B cell (primary cell): Measurements from ENCODE around the gene HOTAIR. TPM values are rescaled to one million over a fixed set of nuclear protein-coding genes. Genes with fewer than 3 reads are reported as not detected.

ENCODE experiments used
- ATAC-seq: fragments of 200-7000 bp; cut with Tn5 transposase; one replicate; pipeline ENCODE4 v1.10.0; 2021; ENCODE audit warnings: low read depth, mild to moderate bottlenecking, moderate number of reproducible peaks, moderate library complexity
- CTCF ChIA-PET: fragments of 350-600 bp; sonication (Branson Sonifier 250); formaldehyde crosslinking; loops from one replicate; lab custom pipeline; 2021; ENCODE audit warnings: antibody characterized with exemption, inconsistent platforms; lab: Charles Lee
- POLR2A ChIA-PET: fragments of 350-600 bp; sonication (Branson Sonifier 250); formaldehyde crosslinking; loops from one replicate; lab custom pipeline; 2021; ENCODE audit warnings: antibody characterized with exemption; lab: Charles Lee
- DNase-seq: peaks from one replicate; pipeline ENCODE4 v3.0.0; 2013
- H2AFZ ChIP-seq: 2 replicates; pipeline ENCODE4 v1.6.1; 2012; ENCODE audit warnings: mild to moderate bottlenecking, low read depth, low read length; ENCODE audit not compliant: insufficient read depth, poor library complexity, severe bottlenecking
- H3K27ac ChIP-seq, 2 donors: 1 replicate in 1 of 2; 2 replicates in 1 of 2; pipeline ENCODE4 v1.5.1; 2012 to 2013; ENCODE audit warnings: low read length in 2 of 2, mild to moderate bottlenecking in 2 of 2, moderate library complexity in 1 of 2
- H3K27me3 ChIP-seq, 4 experiments: fragments of 200-600 bp in 1 of 4; sonication (generic) in 1 of 4; replicated peaks in 1 of 4; 1 replicate in 2 of 4; 2 replicates in 2 of 4; pipeline versions ENCODE4 v1.6.1 to v1.7.0; 2013 to 2016; ENCODE audit warnings: low read length in 3 of 4, mild to moderate bottlenecking in 2 of 4, mixed read lengths in 1 of 4, moderate library complexity in 1 of 4; ENCODE audit not compliant: insufficient read depth in 4 of 4, control insufficient read depth in 3 of 4; ENCODE audit errors: control extremely low read depth in 1 of 4
- H3K36me3 ChIP-seq, 2 experiments: replicated peaks in 1 of 2; 1 replicate in 1 of 2; 2 replicates in 1 of 2; pipeline versions ENCODE4 v1.6.1 to v1.7.1; 2013; ENCODE audit warnings: low read length in 1 of 2; ENCODE audit not compliant: insufficient read depth in 2 of 2, control insufficient read depth in 1 of 2; ENCODE audit errors: control extremely low read depth in 1 of 2, extremely low read depth in 1 of 2
- H3K4me1 ChIP-seq, 2 donors: fragments of 200-600 bp in 1 of 2; sonication (generic) in 1 of 2; 1 replicate in 1 of 2; 2 replicates in 1 of 2; pipeline versions ENCODE4 v1.5.1 to v1.6.1; 2013 to 2017; ENCODE audit warnings: low read length in 2 of 2; ENCODE audit not compliant: control insufficient read depth in 2 of 2, insufficient read depth in 2 of 2
- H3K4me2 ChIP-seq: replicated peaks from 2 replicates; pipeline ENCODE3; 2012; ENCODE audit warnings: mild to moderate bottlenecking, low read depth, low read length; ENCODE audit not compliant: poor library complexity, severe bottlenecking
- H3K4me3 ChIP-seq, 5 experiments: fragments of 200-600 bp in 1 of 5; sonication (generic) in 1 of 5; 1 replicate in 3 of 5; 2 replicates in 2 of 5; pipeline versions ENCODE4 v1.5.1 to v1.7.0; 2011 to 2016; ENCODE audit warnings: low read length in 4 of 5, mild to moderate bottlenecking in 4 of 5, low read depth in 2 of 5, control low read depth in 1 of 5, moderate library complexity in 1 of 5; ENCODE audit not compliant: insufficient read depth in 1 of 5; ENCODE audit errors: control extremely low read depth in 1 of 5, extremely low read depth in 1 of 5
- H3K79me2 ChIP-seq: fragments of 200-600 bp; sonication (generic); one replicate; pipeline ENCODE4 v1.6.0; 2016; ENCODE audit warnings: low read length; ENCODE audit not compliant: control insufficient read depth, insufficient read depth
- H3K9ac ChIP-seq: fragments of 200-600 bp; sonication (generic); 2 replicates; pipeline ENCODE4 v1.6.1; 2017; ENCODE audit warnings: mild to moderate bottlenecking, low read length, moderate library complexity
- H3K9me3 ChIP-seq, 3 donors: one replicate each; pipeline versions ENCODE4 v1.6.1 to v1.7.1; 2013; ENCODE audit warnings: low read length in 2 of 3; ENCODE audit not compliant: control insufficient read depth in 2 of 3, insufficient read depth in 1 of 3; ENCODE audit errors: control extremely low read depth in 1 of 3
- H4K20me1 ChIP-seq: 2 replicates; pipeline ENCODE4 v1.6.0; 2012; ENCODE audit warnings: mild to moderate bottlenecking, low read length; ENCODE audit not compliant: insufficient read depth, control insufficient read depth, poor library complexity, severe bottlenecking
- H3K27ac Mint-ChIP-seq: one replicate; pipeline ENCODE4 v1.8.0; 2021; ENCODE audit warnings: mixed read lengths
- H3K27me3 Mint-ChIP-seq: one replicate; pipeline ENCODE4 v1.8.0; 2021; ENCODE audit warnings: mixed read lengths
- H3K4me1 Mint-ChIP-seq: one replicate; pipeline ENCODE4 v1.8.0; 2021; ENCODE audit warnings: mixed read lengths
- H3K4me3 Mint-ChIP-seq: one replicate; pipeline ENCODE4 v1.8.0; 2021; ENCODE audit warnings: mixed read lengths
- H3K9me3 Mint-ChIP-seq: one replicate; pipeline ENCODE4 v1.8.0; 2022; ENCODE audit warnings: mixed read lengths; ENCODE audit not compliant: insufficient read depth
- CTCF ChIP-seq: fragments of 200-600 bp; IDR thresholded peaks from one replicate; pipeline ENCODE4 v1.8.0; 2022; ENCODE audit warnings: antibody characterized with exemption, mild to moderate bottlenecking
- EZH2 ChIP-seq: IDR thresholded peaks from 2 replicates; pipeline ENCODE4 v1.6.1; 2012; ENCODE audit warnings: borderline replicate concordance, low read depth, mild to moderate bottlenecking, moderate library complexity, low read length; ENCODE audit not compliant: insufficient read depth, poor library complexity, severe bottlenecking
- WGBS: methylation state at CpG from one replicate; pipeline ENCODE4 v1.1.5; 2013; ENCODE audit warnings: missing lambda C conversion rate; ENCODE audit not compliant: insufficient coverage; 5-methylcytosine and 5-hydroxymethylcytosine counted together
- intact Hi-C: fragments of 100-400 bp; cut with micrococcal nuclease; formaldehyde crosslinking; loops from one replicate; pipeline ENCODE4 v1.10.0; 2022
- polyA plus RNA-seq: library from polyadenylated mRNA; depleted of rRNA; stranded (reverse); fragments of >200 nt; gene quantifications from 2 replicates; pipeline ENCODE4 v1.2.3, GENCODE V29; 2012
- total RNA-seq, 2 donors: library from RNA; stranded (reverse); fragments of 120-200 nt in 1 of 2; gene quantifications; 1 replicate in 1 of 2; 2 replicates in 1 of 2; pipeline versions ENCODE4 v1.2.3 to v1.2.4, GENCODE V29; 2013 to 2022

HOTAIR gene
- total and polyA plus RNA-seq, 2 donors (not counting 1 experiment from before 2014, with no cell fraction given), result not detected

GRCh38 chr12:53924521-53925405, 50.0 kb downstream of the HOTAIR start:
- TF ChIP-seq CTCF (no peak), EZH2 (no peak)
- Mint-ChIP-seq H3K4me1 (no peaks in the 10 kb centered on the region), H3K27ac (no peak overlapping the region), H3K4me3 (no peak overlapping the region), H3K27me3 (peaks cover 71% of the 10 kb centered on the region), H3K9me3 (no peaks in the 10 kb centered on the region)
- H3K27ac ChIP-seq, result no peak overlapping the region
- H3K36me3 ChIP-seq, result no peaks in the 10 kb centered on the region
- no peak overlapping the region for H3K9ac ChIP-seq
- 56% methylated on average over 1 of the region's 2 CpGs for WGBS
- H3K4me3 ChIP-seq, result no peak overlapping the region
- peaks cover 0 to 12% (median 0%) of the 10 kb centered on the region in 3 donors for H3K9me3 ChIP-seq
- ATAC-seq (no peak), DNase-seq (no peak)
- H3K79me2 ChIP-seq, result no peaks in the 10 kb centered on the region
- H3K27me3 ChIP-seq, result peaks cover 0 to 76% (median 73%) of the 10 kb centered on the region in 4 experiments
- ChIA-PET POLR2A (no interaction called here), CTCF (no interaction called here)
- H2AFZ ChIP-seq, result no peak overlapping the region
- intact Hi-C loops, result no loop called here
- H3K4me1 ChIP-seq, result peaks cover 4 to 12% of the 10 kb centered on the region in 2 donors
- no peaks in the 10 kb centered on the region for H4K20me1 ChIP-seq
- no peak overlapping the region for H3K4me2 ChIP-seq
